ENCODE results near the gene FBLN7.

GRCh38 chr2:112183327-112184025 lies 45.3 kb downstream of the FBLN7 start:
- TF ChIP-seq CTCF (IDR thresholded peaks at IDR 0.05; ENCODE audit: insufficient read depth, low read depth, low read length) (no peak), EZH2 (IDR thresholded peaks at IDR 0.05; ENCODE audit: insufficient read depth, low read length) (no peak)

Data from astrocyte (in vitro differentiated cells and primary cell).